OCI-LY7 (cell line): ENCODE data around the gene CD37. TPM values are rescaled to one million over a fixed set of nuclear protein-coding genes. Genes with fewer than 3 reads are reported as not detected.

ENCODE experiments used
- BruUV-seq: library from RNA; stranded (reverse); fragments of 400-500 nt; replicated peaks from 2 replicates; lab custom pipeline; 2021; lab: Mats Ljungman, UMichigan
- CTCF ChIA-PET: fragments of 300-600 bp; sonication (Branson Sonifier 250); formaldehyde crosslinking; loops from one replicate; lab custom pipeline; 2022; ENCODE audit warnings: antibody characterized with exemption; ENCODE audit not compliant: unreplicated experiment; lab: Charles Lee
- POLR2A ChIA-PET: fragments of 300-600 bp; sonication (Branson Sonifier 250); formaldehyde crosslinking; loops from one replicate; lab custom pipeline; 2022; ENCODE audit warnings: antibody characterized with exemption; lab: Charles Lee
- DNase-seq: peaks from one replicate; pipeline ENCODE4 v3.0.0-alpha.2; 2015; ENCODE audit warnings: low spot score
- H2AFZ ChIP-seq: fragments of 200-600 bp; sonication (generic), shearing (Covaris generic); 2 replicates; pipeline ENCODE4 v1.6.1; 2014; ENCODE audit warnings: mild to moderate bottlenecking, antibody characterized with exemption, low read length, moderate library complexity
- H3K27ac ChIP-seq: fragments of 200-600 bp; sonication (generic); 2 replicates; pipeline ENCODE4 v1.5.1; 2014; ENCODE audit warnings: mixed run types, low read depth, mild to moderate bottlenecking, moderate library complexity, low read length, inconsistent platforms; ENCODE audit not compliant: poor library complexity, severe bottlenecking
- H3K36me3 ChIP-seq: fragments of 200-600 bp; sonication (generic); 2 replicates; pipeline ENCODE4 v1.6.1; 2014; ENCODE audit warnings: mild to moderate bottlenecking, antibody characterized with exemption, low read length, moderate library complexity, mixed read lengths; ENCODE audit not compliant: insufficient read depth
- H3K4me1 ChIP-seq: fragments of 200-600 bp; sonication (generic); 2 replicates; pipeline ENCODE4 v1.5.1; 2014; ENCODE audit warnings: mild to moderate bottlenecking, low read length; ENCODE audit not compliant: insufficient read depth, poor library complexity, severe bottlenecking
- H3K4me2 ChIP-seq: fragments of 200-600 bp; sonication (generic); 2 replicates; pipeline ENCODE4 v1.6.1; 2014; ENCODE audit warnings: mild to moderate bottlenecking, low read length
- H3K4me3 ChIP-seq: fragments of 200-600 bp; sonication (generic); 2 replicates; pipeline ENCODE4 v1.5.1; 2014; ENCODE audit warnings: mild to moderate bottlenecking, low read depth, low read length; ENCODE audit not compliant: poor library complexity, severe bottlenecking
- H3K79me2 ChIP-seq: fragments of 200-600 bp; sonication (generic); 2 replicates; pipeline ENCODE4 v1.6.1; 2016; ENCODE audit warnings: low read depth, mild to moderate bottlenecking, low read length, moderate library complexity, mixed read lengths; ENCODE audit not compliant: insufficient read depth
- H3K9me2 ChIP-seq: fragments of 200-600 bp; sonication (generic); 2 replicates; pipeline ENCODE4 v1.6.1; 2016; ENCODE audit warnings: mild to moderate bottlenecking, low read length, mixed read lengths; ENCODE audit not compliant: insufficient read depth
- H3K9me3 ChIP-seq: fragments of 200-600 bp; sonication (generic); 2 replicates; pipeline ENCODE4 v1.6.1; 2014; ENCODE audit warnings: mild to moderate bottlenecking, mixed run types, low read length, mixed read lengths
- H4K20me1 ChIP-seq: fragments of 200-600 bp; sonication (generic); 2 replicates; pipeline ENCODE4 v1.6.1; 2014; ENCODE audit warnings: mild to moderate bottlenecking, antibody characterized with exemption, low read length, moderate library complexity, mixed read lengths; ENCODE audit not compliant: insufficient read depth
- CTCF ChIP-seq: fragments of 200-600 bp; sonication (generic); conservative IDR thresholded peaks from 2 replicates; pipeline ENCODE4 v1.5.1; 2014; ENCODE audit warnings: mild to moderate bottlenecking, antibody characterized with exemption, low read length, moderate library complexity, mixed read lengths
- EZH2phosphoT487 ChIP-seq: fragments of 200-600 bp; sonication (generic); IDR thresholded peaks from 2 replicates; pipeline ENCODE4 v1.6.1; 2018; ENCODE audit warnings: low read depth, borderline replicate concordance, mild to moderate bottlenecking, mixed run types, antibody characterized with exemption, low read length, moderate library complexity, mixed read lengths
- intact Hi-C: fragments of 100-400 bp; cut with micrococcal nuclease; formaldehyde crosslinking; loops from one replicate; pipeline ENCODE4 v1.10.0; 2022; ENCODE audit not compliant: unreplicated experiment
- total RNA-seq, 2 experiments: library from RNA; depleted of rRNA in 1 of 2; stranded (reverse); fragments of >200 nt in 1 of 2; shearing (Covaris generic) in 1 of 2; gene quantifications; 2 replicates each; pipeline ENCODE4 v1.2.3, GENCODE V29; 2014 to 2022

Gene CD37
- total RNA-seq, 2 experiments from 2014 or later, result 219 to 279 TPM

GRCh38 chr19:49374665-49375434 is 39.6 kb downstream of the CD37 start:
- Histone ChIP-seq H2AFZ (no peak overlapping the region), H3K36me3 (no peaks in the 10 kb centered on the region), H3K4me3 (no peak overlapping the region), H3K4me2 (no peak overlapping the region), H3K9me3 (no peaks in the 10 kb centered on the region; the same call in 1 of the 2 replicates), H3K9me2 (no peaks in the 10 kb centered on the region), H3K79me2 (no peaks in the 10 kb centered on the region), H3K4me1 (peaks cover 13% of the 10 kb centered on the region), H3K27ac (no peak overlapping the region), H4K20me1 (no peaks in the 10 kb centered on the region)
- intact Hi-C loops, result no loop called here
- ChIA-PET CTCF (interaction anchor here (0.8 kb wide), 1 partner anchor 35 kb away, joined by 3 read pairs; no protein-coding TSS in a partner anchor), POLR2A (interaction anchor here (1.0 kb wide), 1 partner anchor 11 kb away, joined by 4 read pairs; no protein-coding TSS in a partner anchor)
- BruUV-seq, result no TSS peak
- no peak for TF ChIP-seq CTCF
- DNase-seq, result no peak

- intact Hi-C loops, result no loop called here
- no peak for DNase-seq
- ChIA-PET CTCF (no interaction called here), POLR2A (no interaction called here)
- H3K4me2 ChIP-seq, result no peak overlapping the region
- H3K4me1 ChIP-seq, result peaks cover 16% of the 10 kb centered on the region
- H3K4me3 ChIP-seq, result no peak overlapping the region
- H3K9me3 ChIP-seq, result peaks cover 16% of the 10 kb centered on the region; the same call in 1 of the 2 replicates
- no peaks in the 10 kb centered on the region for H3K9me2 ChIP-seq
- H2AFZ ChIP-seq, result peak overlapping the region; percentile 76
- no peak overlapping the region for H3K27ac ChIP-seq
- H3K36me3 ChIP-seq, result no peaks in the 10 kb centered on the region; the same call in 1 of the 2 replicates
- TF ChIP-seq CTCF (no peak), EZH2phosphoT487 (no peak)
- no TSS peak for BruUV-seq
- no peaks in the 10 kb centered on the region for H4K20me1 ChIP-seq
- no peaks in the 10 kb centered on the region for H3K79me2 ChIP-seq
These were observed 43.3 kb downstream of the CD37 start for GRCh38 chr19:49378512-49378911.

GRCh38 chr19:49380391-49380790 is 45.2 kb downstream of the CD37 start:
- Histone ChIP-seq H3K27ac (no peak overlapping the region), H4K20me1 (no peaks in the 10 kb centered on the region), H3K9me3 (peaks cover 16% of the 10 kb centered on the region; the same call in 1 of the 2 replicates), H3K4me2 (no peak overlapping the region), H3K4me1 (peaks cover 16% of the 10 kb centered on the region), H3K36me3 (no peaks in the 10 kb centered on the region; the same call in 1 of the 2 replicates), H3K79me2 (no peaks in the 10 kb centered on the region), H3K9me2 (no peaks in the 10 kb centered on the region), H2AFZ (no peak overlapping the region), H3K4me3 (no peak overlapping the region)
- POLR2A ChIA-PET, result interaction anchor here (0.5 to 1.1 kb wide), 2 partner anchors 10 to 24 kb away, joined by 3 to 4 read pairs; no protein-coding TSS in a partner anchor
- CTCF ChIA-PET, result no interaction called here
- DNase-seq, result no peak
- intact Hi-C loops, result no loop called here
- BruUV-seq, result no TSS peak
- TF ChIP-seq CTCF (no peak), EZH2phosphoT487 (no peak)
